Measurements from ENCODE around the gene KRTAP5-2.
"Not testable (repeated sequence)": the region's sequence is repeated elsewhere in the genome, so short reads cannot be mapped to it uniquely, and the experiment has no call there.

KRTAP5-2 gene

GRCh38 chr11:1625541-1625940, 27.4 kb upstream of the KRTAP5-2 start:
- DNase-seq, result peak; percentile 50

GRCh38 chr11:1624621-1625020, 26.5 kb upstream of the KRTAP5-2 start:
- peak; percentile 13 for DNase-seq

- no peak for DNase-seq
Observed at GRCh38 chr11:1623716-1624115, 25.6 kb upstream of the KRTAP5-2 start.

GRCh38 chr11:1622086-1622485, 24.0 kb upstream of the KRTAP5-2 start, which contains the start of gene KRTAP5-4:
TSS of gene KRTAP5-4 (minus strand) at chr11:1622138. CDS start at chr11:1622093, 45 bp downstream.
- no peak for DNase-seq

GRCh38 chr11:1619449-1619848, 21.4 kb upstream of the KRTAP5-2 start:
- DNase-seq, result no peak

GRCh38 chr11:1618231-1618630, 20.1 kb upstream of the KRTAP5-2 start:
- DNase-seq, result no peak

GRCh38 chr11:1608363-1608762, 10.3 kb upstream of the KRTAP5-2 start, which contains the start of gene KRTAP5-3:
TSS of gene KRTAP5-3 (minus strand) at chr11:1608463. CDS start at chr11:1608385, 78 bp downstream.
- no peak for DNase-seq

GRCh38 chr11:1607901-1608300, 9.8 kb upstream of the KRTAP5-2 start:
- not testable (repeated sequence) for DNase-seq

GRCh38 chr11:1607156-1607845, 9.2 kb upstream of the KRTAP5-2 start:
- DNase-seq, result not testable (repeated sequence)

GRCh38 chr11:1605923-1606322, 7.8 kb upstream of the KRTAP5-2 start:
- not testable (repeated sequence) for DNase-seq

GRCh38 chr11:1604711-1605110, 6.6 kb upstream of the KRTAP5-2 start:
- DNase-seq, result no peak

GRCh38 chr11:1604181-1604580, 6.1 kb upstream of the KRTAP5-2 start:
- no peak for DNase-seq

- no peak for DNase-seq
Observed at GRCh38 chr11:1603629-1604028, 5.5 kb upstream of the KRTAP5-2 start.

GRCh38 chr11:1601663-1602062, 3.6 kb upstream of the KRTAP5-2 start:
- DNase-seq, result not testable (repeated sequence)

- DNase-seq, result no peak
Observed at GRCh38 chr11:1600626-1601025, 2.5 kb upstream of the KRTAP5-2 start.

GRCh38 chr11:1598816-1599215, 722 bp upstream of the KRTAP5-2 start:
- DNase-seq, result no peak

- DNase-seq, result not testable (repeated sequence)
Observed at GRCh38 chr11:1598406-1598805, 312 bp upstream of the KRTAP5-2 start.

GRCh38 chr11:1597331-1597993, 632 bp downstream of the KRTAP5-2 start:
- no peak for DNase-seq

- not testable (repeated sequence) for DNase-seq
Observed at GRCh38 chr11:1596576-1597121, 1.4 kb downstream of the KRTAP5-2 start.

- DNase-seq, result not testable (repeated sequence)
Observed at GRCh38 chr11:1595994-1596575, 2.0 kb downstream of the KRTAP5-2 start.

GRCh38 chr11:1592628-1593027, 5.5 kb downstream of the KRTAP5-2 start:
- DNase-seq, result peak; percentile 2

- no peak for DNase-seq
Observed at GRCh38 chr11:1589996-1590395, 8.1 kb downstream of the KRTAP5-2 start.

GRCh38 chr11:1589191-1589963, 8.7 kb downstream of the KRTAP5-2 start:
- DNase-seq, result not testable (repeated sequence)

Measured in activated effector memory CD4-positive, alpha-beta T cell treated with anti-CD3 and anti-CD28 coated beads, Interleukin-2, amount 50 U/mL, for 16 hours (primary cell).